Parathyroid adenoma (tissue), 2 donors: Measurements from ENCODE around the gene NDUFAF3.

ENCODE experiments used
- H2AFZ ChIP-seq: fragments of 300-600 bp; sonication (generic); one replicate; pipeline ENCODE4 v1.7.0; 2017; ENCODE audit warnings: antibody characterized with exemption, mild to moderate bottlenecking
- H3K27ac ChIP-seq: fragments of 300-600 bp; sonication (generic); one replicate; pipeline ENCODE4 v1.7.0; 2017
- H3K27me3 ChIP-seq: fragments of 300-600 bp; sonication (generic); one replicate; pipeline ENCODE4 v1.7.0; 2017; ENCODE audit warnings: low read length; ENCODE audit not compliant: control insufficient read depth, insufficient read depth
- H3K36me3 ChIP-seq: fragments of 300-600 bp; sonication (generic); one replicate; pipeline ENCODE4 v1.7.0; 2017; ENCODE audit warnings: low read length; ENCODE audit not compliant: control insufficient read depth, insufficient read depth
- H3K4me1 ChIP-seq: fragments of 300-600 bp; sonication (generic); one replicate; pipeline ENCODE4 v1.7.0; 2017; ENCODE audit warnings: control low read depth
- H3K4me2 ChIP-seq: fragments of 300-600 bp; sonication (generic); one replicate; pipeline ENCODE4 v1.7.0; 2017; ENCODE audit warnings: low read length
- H3K4me3 ChIP-seq: fragments of 300-600 bp; sonication (generic); one replicate; pipeline ENCODE4 v1.7.0; 2017; ENCODE audit warnings: low read depth, low read length
- H3K79me2 ChIP-seq: fragments of 300-600 bp; sonication (generic); one replicate; pipeline ENCODE4 v1.7.0; 2017; ENCODE audit warnings: control low read depth
- H3K9ac ChIP-seq: fragments of 300-600 bp; sonication (generic); one replicate; pipeline ENCODE4 v1.7.0; 2017; ENCODE audit warnings: mild to moderate bottlenecking
- H3K9me3 ChIP-seq: fragments of 300-600 bp; sonication (generic); one replicate; pipeline ENCODE4 v1.7.0; 2017; ENCODE audit warnings: low read length; ENCODE audit not compliant: control insufficient read depth
- TF ChIP-seq, protein P1 (sequence below): fragments of 300-600 bp; sonication (generic); IDR thresholded peaks from one replicate; pipeline ENCODE4 v1.7.0; 2017; ENCODE audit warnings: antibody characterized with exemption, mild to moderate bottlenecking
- donor health status: primary hyperparathyroidism.

Gene NDUFAF3

DNA sequence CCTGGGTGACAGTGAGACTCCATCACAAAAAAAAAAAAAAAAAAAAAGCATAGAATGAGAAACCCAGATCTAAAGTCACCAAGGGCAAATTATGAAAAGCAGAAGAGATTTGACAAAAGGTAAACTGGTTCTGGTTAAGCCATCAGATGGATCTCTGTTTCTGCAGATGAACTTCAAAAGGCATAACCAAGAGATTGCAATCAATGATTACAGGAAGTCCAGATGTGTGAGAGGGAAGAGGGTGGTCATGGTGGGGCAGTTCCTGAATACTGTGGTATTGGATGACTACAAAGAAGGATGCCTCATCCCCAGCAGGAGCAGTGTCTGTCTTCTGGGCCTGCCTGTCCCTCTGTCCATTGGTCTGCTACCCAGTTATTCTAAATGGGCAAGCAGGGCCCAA lies 28.1 kb upstream of the NDUFAF3 start:
- peak overlapping the region; percentile 6 for H3K27ac ChIP-seq
- H3K27me3 ChIP-seq: no peaks in the 10 kb centered on the region
- no peak overlapping the region for H3K4me3 ChIP-seq
- H3K79me2 ChIP-seq: peaks cover 17% of the 10 kb centered on the region
- H3K4me2 ChIP-seq: no peak overlapping the region
- no peaks in the 10 kb centered on the region for H3K36me3 ChIP-seq
- TF ChIP-seq, protein P1, sequence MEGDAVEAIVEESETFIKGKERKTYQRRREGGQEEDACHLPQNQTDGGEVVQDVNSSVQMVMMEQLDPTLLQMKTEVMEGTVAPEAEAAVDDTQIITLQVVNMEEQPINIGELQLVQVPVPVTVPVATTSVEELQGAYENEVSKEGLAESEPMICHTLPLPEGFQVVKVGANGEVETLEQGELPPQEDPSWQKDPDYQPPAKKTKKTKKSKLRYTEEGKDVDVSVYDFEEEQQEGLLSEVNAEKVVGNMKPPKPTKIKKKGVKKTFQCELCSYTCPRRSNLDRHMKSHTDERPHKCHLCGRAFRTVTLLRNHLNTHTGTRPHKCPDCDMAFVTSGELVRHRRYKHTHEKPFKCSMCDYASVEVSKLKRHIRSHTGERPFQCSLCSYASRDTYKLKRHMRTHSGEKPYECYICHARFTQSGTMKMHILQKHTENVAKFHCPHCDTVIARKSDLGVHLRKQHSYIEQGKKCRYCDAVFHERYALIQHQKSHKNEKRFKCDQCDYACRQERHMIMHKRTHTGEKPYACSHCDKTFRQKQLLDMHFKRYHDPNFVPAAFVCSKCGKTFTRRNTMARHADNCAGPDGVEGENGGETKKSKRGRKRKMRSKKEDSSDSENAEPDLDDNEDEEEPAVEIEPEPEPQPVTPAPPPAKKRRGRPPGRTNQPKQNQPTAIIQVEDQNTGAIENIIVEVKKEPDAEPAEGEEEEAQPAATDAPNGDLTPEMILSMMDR: no peak
- peaks cover 27% of the 10 kb centered on the region for H3K4me1 ChIP-seq
- H2AFZ ChIP-seq: no peak overlapping the region
- H3K9me3 ChIP-seq: no peaks in the 10 kb centered on the region
- H3K9ac ChIP-seq: no peak overlapping the region

DNA sequence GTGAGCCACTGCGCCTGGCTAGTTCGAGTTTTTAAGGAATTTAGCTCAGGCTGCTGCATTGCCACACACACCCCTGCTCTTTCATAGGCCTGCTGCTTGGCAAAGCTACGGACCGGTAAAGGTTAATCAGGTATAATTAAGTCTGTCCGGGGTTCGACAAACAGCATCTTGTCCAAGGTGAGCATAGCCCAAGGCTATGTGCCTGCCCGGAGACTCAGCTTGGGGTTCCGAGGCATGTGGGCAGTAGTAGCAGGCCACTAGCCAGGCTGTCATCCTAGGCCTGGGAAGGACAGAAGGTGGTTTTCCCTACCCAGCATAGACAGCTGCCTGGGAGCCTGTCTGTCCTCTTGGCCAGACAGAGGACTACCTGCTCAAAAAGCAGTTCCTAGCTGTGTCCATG lies 25.3 kb upstream of the NDUFAF3 start:
- no peak overlapping the region for H3K4me2 ChIP-seq
- H3K36me3 ChIP-seq: no peaks in the 10 kb centered on the region
- no peaks in the 10 kb centered on the region for H3K27me3 ChIP-seq
- peaks cover 25% of the 10 kb centered on the region for H3K4me1 ChIP-seq
- no peak overlapping the region for H3K27ac ChIP-seq
- no peaks in the 10 kb centered on the region for H3K9me3 ChIP-seq
- TF ChIP-seq, protein P1: no peak
- peaks cover 12% of the 10 kb centered on the region for H3K79me2 ChIP-seq
- H2AFZ ChIP-seq: no peak overlapping the region
- H3K4me3 ChIP-seq: no peak overlapping the region
- H3K9ac ChIP-seq: no peak overlapping the region

DNA sequence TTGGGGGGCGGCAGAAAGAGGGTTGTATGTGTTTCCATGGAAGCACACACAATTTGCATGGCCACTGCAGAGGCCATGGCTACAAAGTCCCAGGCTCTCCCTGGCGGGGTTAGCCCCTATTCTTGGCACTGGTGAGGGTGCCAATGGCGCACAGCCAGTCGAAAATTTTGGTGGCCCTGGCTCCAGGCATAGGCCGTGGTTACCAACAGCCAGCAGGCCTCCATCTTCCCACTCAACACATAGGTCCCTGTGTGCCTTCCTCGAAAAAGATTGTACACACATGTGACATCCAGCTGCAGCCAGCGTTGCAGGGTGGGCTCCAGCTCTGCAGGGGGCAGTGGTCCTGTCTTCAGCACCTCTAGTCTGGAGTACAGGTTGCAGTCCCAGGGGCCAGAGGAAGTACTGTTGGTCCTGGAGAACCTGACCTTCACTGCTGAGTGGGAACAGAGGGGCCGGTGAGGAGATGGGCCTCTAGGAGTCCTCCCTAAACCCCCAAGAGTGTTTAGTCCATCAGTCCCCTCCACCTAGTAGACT lies 24.8 kb upstream of the NDUFAF3 start:
- Histone ChIP-seq H3K79me2 (peaks cover 13% of the 10 kb centered on the region), H3K27ac (no peak overlapping the region)

DNA sequence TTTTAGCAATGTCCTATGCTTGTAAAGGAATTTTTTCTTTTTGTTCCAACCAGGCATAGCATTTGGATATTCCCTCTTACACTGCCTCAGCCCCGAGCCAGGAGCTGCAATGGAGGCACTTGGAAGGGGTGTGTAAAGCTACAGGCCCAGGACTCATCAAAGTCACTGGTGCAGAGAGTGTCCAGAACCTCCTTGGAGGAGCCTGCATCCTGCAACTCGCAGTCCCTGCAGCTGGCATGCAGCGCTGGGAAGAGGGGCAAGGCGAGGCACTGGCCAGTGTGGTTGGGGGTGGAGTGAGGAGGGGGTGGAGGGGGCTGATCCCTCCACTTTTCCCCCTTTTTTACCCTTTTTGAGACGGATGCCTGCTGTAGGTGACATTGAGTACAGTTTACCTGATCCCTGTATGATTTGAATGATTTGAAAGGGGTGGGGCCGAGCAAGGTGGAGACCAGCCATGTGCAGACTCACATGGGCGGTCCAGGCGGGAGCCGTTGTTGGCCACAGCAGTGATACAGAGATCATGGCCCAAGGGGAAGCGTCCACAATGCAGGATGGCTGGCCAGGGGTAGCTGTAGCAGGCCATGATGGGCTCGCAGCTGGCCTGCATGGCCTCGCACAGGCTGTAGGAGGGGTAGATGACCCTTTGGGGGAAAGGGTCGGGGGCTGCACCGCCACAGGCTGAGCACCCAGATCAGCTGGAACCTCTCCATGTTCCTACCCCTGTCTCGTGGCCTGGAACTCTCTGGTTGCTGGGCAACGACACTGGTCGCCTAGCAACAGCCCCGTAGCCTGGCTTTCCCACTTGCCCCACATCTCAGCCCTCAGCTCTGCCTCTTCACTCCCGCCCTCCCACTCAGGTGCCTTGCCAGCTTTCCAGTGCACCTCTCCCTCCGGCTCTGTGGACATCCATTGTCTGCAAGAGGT lies 23.9 kb upstream of the NDUFAF3 start:
- Histone ChIP-seq H3K36me3 (no peaks in the 10 kb centered on the region), H3K27me3 (no peaks in the 10 kb centered on the region), H3K9me3 (no peaks in the 10 kb centered on the region), H3K79me2 (peaks cover 18% of the 10 kb centered on the region), H3K4me1 (peaks cover 21% of the 10 kb centered on the region), H3K4me2 (no peak overlapping the region), H2AFZ (peak overlapping the region; percentile 25), H3K9ac (no peak overlapping the region), H3K27ac (peak overlapping the region; percentile 65), H3K4me3 (no peak overlapping the region)
- TF ChIP-seq, protein P1: no peak

More for the DNA sequence above, 24.8 kb upstream of the NDUFAF3 start:
- TF ChIP-seq, protein P1: no peak
- Histone ChIP-seq H3K4me2 (no peak overlapping the region), H3K27me3 (no peaks in the 10 kb centered on the region), H3K9ac (no peak overlapping the region), H3K4me3 (no peak overlapping the region), H2AFZ (no peak overlapping the region), H3K9me3 (no peaks in the 10 kb centered on the region), H3K4me1 (peaks cover 21% of the 10 kb centered on the region), H3K36me3 (no peaks in the 10 kb centered on the region)
